NB4 (cell line): ENCODE measurements around the gene AATK.

Experiments
- DNase-seq: peaks from one replicate; pipeline ENCODE4 v3.0.0; 2010; ENCODE audit warnings: low read depth
- H3K4me3 ChIP-seq: one replicate; pipeline ENCODE4 v1.5.1; 2011; ENCODE audit warnings: mild to moderate bottlenecking, low read depth, low read length, moderate library complexity
- MYC ChIP-seq: IDR thresholded peaks from 2 replicates; pipeline ENCODE4 v1.6.1; 2011; ENCODE audit warnings: low read depth, low read length
- POLR2A ChIP-seq: IDR thresholded peaks from 2 replicates; pipeline ENCODE4 v1.6.1; 2011; ENCODE audit warnings: mild to moderate bottlenecking; ENCODE audit not compliant: insufficient read length; ENCODE audit errors: extremely low read depth
- TF ChIP-seq, protein P1 (sequence below): IDR thresholded peaks from 2 replicates; pipeline ENCODE4 v1.6.1; 2011; ENCODE audit warnings: low read depth, low read length
- TF ChIP-seq, protein P2 (sequence below): IDR thresholded peaks from one replicate; pipeline ENCODE4 v1.5.1; 2012; ENCODE audit warnings: low read depth, low read length

Gene AATK

DNA sequence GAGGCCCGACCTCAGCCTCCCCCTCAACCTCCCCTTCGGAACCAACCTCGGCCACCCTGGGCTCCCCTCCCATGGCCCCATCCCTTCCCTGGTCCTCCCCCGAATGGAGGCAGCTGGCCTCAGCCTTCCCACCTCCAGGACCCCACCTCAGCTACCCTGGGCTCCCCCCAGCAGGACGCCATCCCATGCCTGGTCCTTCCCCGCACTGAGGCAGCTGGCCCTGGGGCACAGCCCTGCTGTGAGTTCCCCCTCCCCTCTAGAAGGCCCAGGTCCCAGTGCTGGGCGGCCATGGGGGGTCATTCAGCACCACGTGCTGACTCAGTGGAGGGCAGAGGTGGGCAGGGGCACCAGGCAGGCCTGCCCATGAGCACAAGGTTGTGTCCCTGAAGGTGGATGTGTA, 29.7 kb downstream of the AATK start:
- TF ChIP-seq, protein P1, sequence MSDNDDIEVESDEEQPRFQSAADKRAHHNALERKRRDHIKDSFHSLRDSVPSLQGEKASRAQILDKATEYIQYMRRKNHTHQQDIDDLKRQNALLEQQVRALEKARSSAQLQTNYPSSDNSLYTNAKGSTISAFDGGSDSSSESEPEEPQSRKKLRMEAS, result no peak
- no peak for TF ChIP-seq MYC
- TF ChIP-seq, protein P2, sequence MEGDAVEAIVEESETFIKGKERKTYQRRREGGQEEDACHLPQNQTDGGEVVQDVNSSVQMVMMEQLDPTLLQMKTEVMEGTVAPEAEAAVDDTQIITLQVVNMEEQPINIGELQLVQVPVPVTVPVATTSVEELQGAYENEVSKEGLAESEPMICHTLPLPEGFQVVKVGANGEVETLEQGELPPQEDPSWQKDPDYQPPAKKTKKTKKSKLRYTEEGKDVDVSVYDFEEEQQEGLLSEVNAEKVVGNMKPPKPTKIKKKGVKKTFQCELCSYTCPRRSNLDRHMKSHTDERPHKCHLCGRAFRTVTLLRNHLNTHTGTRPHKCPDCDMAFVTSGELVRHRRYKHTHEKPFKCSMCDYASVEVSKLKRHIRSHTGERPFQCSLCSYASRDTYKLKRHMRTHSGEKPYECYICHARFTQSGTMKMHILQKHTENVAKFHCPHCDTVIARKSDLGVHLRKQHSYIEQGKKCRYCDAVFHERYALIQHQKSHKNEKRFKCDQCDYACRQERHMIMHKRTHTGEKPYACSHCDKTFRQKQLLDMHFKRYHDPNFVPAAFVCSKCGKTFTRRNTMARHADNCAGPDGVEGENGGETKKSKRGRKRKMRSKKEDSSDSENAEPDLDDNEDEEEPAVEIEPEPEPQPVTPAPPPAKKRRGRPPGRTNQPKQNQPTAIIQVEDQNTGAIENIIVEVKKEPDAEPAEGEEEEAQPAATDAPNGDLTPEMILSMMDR, result no peak
- no peak for TF ChIP-seq POLR2A
- no peak overlapping the region for H3K4me3 ChIP-seq
- DNase-seq, result no peak

DNA sequence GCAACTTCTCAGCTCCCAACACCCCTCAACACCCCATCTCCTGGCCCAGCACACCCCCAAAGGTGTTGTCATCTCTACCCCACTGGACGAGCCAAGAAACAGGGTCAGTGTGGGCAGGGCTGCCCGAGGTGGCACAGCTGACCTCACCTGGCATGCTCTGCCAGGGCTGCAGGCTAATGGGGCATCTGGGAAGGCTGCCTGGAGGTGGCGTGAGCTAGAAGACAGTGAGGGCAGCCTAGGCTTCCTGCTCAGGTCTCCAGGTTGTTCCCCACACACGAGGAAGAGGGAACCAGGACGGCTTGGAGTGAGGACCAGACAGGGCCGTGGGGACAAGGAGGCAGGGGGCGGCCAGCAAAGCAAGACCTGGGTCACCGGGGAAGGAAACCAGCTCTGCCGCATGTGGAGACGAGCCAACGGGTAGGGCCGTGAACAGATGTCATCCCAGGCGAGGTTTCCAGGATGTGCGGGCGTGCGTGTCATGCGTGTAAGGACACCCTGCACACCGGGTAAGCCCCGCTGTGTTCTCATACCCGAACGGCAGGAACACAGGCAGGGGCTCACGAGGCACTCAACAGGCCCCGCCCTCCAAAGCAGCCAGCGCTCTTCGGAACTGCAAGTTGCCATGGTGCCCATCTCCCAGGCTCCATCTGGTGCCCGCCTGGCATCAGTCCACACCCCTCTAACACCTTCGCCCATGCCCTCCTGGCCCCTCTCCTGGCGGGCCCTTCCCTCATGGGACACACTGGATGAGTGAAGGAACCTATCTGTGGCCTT, 30.3 kb downstream of the AATK start:
- DNase-seq, result no peak
- no peak for TF ChIP-seq POLR2A
- TF ChIP-seq, protein P1, result no peak
- no peak for TF ChIP-seq MYC
- TF ChIP-seq, protein P2, result no peak
- no peak overlapping the region for H3K4me3 ChIP-seq

DNA sequence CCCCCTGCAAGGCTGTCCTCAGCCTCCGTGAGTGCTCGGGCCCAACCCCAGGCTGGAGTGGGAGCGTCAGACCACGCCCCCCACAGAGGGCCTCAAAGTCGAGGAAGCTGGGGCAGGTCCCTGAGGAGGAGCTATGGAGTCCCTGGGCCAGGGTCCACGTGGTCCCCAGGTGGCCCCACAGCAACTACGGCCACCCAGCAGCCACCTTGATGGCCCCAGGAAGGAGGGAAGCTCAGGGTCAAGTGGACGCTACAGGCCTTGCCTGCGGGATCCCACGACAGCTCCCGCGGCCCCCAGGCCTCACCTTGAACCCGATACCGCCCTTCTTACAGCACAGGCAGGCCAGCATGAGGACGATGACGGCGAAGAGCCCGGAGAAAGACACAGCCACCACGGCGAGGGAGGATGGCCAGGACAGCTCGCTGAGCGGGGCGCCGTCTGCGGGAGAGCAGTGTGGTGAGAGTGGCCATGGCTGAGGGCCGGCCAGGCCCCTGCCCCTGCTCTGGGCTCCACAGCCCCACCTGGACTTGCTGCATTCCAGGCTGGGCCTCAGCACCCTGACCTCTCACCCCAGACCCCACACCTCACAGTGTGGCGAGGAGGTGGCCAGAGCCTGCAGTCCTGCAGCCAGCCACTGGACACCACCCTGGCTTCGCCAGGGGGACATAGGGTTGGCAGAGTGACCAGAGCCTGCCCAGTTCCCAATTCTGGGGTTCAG, 31.8 kb downstream of the AATK start:
- no peak overlapping the region for H3K4me3 ChIP-seq
- TF ChIP-seq, protein P2, result no peak
- no peak for DNase-seq

DNA sequence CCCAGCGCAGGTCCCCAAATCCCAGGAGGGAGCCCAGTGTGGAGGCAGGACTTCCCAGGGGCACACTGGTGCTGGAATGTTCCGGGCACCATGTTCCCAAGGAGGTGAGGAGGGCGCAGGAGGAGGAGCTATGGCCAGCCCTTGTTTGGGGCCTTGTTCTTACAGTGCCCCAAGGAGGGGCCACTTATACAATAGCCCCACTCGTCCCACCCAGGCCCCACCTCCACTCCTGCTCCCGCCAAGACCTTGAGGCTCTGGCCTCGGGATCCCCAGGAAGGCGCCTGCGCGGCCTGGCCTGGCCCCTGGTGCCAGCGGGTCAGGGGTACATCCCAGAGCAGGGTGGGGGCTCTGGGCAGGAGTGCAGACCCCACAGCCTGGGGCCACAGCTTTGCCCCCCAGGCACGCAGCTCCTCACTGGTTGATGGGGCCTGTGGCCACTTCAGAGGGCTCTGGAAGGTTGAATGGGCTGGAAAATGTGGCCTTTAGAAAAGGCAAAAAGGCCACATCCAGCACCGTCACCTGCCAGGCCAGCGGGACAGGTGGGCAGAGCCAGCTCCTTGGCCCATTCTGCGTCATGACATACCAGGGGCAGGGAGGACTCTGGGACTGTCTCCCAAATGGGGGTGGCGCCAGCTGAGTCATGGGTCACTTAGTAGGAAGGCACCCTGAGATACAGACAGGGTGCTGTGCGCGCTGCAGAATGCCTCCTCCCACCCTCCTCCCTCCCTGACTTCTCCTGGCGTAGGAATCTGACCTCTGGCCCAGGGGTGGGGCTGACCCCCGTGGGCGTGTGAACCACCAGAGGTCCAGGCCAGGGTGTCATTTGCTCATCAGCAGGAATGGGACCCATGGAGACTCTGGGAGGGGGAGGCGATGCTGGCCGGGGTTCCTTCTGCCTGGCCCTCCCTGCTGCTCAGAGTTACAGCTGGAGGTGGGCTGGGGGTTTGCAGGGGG, 33.0 kb downstream of the AATK start:
- no peak for DNase-seq
- TF ChIP-seq, protein P1, result no peak
- no peak for TF ChIP-seq POLR2A
- no peak for TF ChIP-seq MYC
- TF ChIP-seq, protein P2, result no peak
- H3K4me3 ChIP-seq, result no peak overlapping the region

DNA sequence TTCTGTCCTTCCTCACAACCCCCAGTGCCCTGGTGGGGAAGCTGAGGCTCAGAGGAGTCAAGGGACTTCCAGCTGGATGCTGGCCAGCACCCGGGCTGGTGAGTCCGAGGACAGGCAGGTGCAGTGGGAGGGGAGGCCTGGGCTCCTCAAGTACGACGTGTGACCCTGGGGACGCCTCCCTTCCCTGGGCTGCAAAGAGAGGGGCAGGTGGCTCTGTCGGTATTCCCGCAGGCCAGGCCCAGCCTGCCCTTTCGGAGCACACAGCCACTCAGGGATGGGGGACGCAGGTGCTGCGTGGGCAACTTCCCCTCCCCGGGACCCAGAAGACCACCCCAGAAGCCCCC, 33.9 kb downstream of the AATK start:
- no peak for DNase-seq
- no peak overlapping the region for H3K4me3 ChIP-seq
- TF ChIP-seq, protein P1, result no peak
- TF ChIP-seq POLR2A, result no peak
- TF ChIP-seq, protein P2, result no peak
- no peak for TF ChIP-seq MYC
